NCI-H524 treated with DMSO at 0.1 percent for 48 hours (cell line): ENCODE data around the gene TEX55.
"Not testable (repeated sequence)": the region's sequence is repeated elsewhere in the genome, so short reads cannot be mapped to it uniquely, and the experiment has no call there.

ENCODE experiments used
- DNase-seq: peaks from one replicate; lab custom pipeline; 2025; lab: John Stamatoyannopoulos, UW

The TEX55 gene

DNA sequence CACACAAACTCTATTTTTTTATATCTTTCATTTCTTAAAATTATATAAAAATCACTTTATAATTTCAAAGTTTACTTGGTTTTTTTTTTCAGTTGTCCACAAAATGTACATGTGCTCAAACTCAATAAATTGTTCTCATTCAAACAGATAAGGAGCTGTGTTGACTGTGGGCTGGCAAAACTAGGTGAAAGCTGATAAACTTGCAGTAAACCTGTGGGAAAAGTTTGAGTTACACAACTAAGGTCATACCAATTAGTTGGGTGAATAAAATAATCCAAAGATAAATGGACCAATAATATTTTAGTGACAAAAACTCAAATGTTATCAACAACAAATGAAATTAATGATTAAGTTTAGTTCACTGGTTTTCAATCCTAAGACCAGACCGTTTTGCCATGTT, 14.8 kb downstream of the TEX55 start:
- DNase-seq, result no peak

DNA sequence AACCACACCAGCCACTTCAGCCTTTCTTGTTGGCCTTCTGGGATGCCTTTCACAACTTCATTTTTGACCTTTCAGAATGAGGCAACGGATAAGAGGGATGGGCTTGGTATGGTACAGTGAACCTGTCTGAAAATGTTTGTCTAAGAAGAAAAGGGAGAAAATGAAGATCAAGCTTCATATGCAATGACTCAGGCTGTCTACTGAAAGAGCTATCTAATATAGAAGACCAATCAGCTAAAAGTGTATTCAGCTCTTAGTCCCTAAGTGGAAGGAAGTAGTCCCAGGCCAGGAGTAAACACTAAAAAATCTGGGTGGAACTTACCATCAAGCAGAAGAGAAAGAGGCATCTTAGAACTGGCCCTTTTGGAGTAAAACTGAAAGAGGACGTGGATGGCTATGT, 15.3 kb downstream of the TEX55 start:
- no peak for DNase-seq

DNA sequence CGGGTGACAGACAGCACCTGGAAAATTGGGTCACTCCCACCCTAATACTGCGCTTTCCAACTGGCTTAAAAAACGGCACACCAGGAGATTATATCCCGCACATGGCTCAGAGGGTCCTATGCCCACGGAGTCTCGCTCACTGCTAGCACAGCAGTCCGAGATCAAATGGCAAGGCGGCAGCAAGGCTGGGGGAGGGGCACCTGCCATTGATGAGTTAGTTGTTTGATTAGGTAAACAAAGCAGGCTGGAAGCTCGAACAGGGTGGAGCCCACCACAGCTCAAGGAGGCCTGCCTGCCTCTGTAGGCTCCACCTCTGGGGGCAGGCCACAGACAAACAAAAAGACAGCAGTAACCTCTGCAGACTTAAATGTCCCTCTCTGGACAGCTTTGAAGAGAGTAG, 18.8 kb downstream of the TEX55 start:
- DNase-seq, result not testable (repeated sequence)

DNA sequence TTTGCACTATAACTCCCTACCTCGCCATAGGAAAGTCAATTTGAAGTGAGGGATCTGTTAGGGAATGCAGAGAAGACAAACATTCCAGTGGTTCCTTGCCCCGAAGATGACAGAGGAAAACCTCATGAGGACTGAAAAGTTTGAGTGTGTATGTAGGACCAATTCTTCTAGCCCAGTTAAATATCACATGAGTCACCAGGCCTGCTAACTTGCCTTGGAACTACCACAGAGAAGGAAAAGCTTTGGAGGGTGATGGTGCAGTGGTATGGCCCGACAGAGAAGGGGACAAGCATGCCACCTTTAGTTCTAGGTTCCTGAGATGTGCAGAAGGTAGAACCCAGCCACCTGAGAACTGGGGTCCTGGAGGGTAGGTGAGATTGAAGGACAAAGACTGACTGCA, 24.9 kb downstream of the TEX55 start:
- DNase-seq, result no peak

DNA sequence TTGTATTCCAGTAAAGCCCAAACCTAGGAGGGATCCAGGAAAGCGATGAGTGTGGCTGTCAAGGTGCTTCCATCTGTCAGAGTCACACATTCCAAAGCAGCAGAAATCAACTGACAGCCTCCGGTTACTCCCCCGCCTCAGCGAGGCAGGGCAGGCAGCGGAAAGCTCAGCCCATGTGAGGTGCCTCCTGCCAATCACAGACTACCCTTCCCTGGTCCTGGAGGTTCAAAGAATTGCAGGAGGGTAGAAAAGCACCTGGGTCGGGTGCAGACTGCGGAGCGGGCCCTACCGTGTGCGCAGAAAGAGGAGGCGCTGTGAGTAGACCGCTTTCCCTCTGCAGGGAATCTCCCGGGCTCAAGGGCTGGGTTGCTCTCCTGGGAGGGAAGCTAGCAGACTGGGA, 27.4 kb downstream of the TEX55 start, which contains the start of gene UPK1B:
Gene UPK1B (plus strand): TSS at position 274 of the 400 bp plus-strand sequence. CDS start 13,144 bp downstream, outside the sequence.
- DNase-seq, result no peak

DNA sequence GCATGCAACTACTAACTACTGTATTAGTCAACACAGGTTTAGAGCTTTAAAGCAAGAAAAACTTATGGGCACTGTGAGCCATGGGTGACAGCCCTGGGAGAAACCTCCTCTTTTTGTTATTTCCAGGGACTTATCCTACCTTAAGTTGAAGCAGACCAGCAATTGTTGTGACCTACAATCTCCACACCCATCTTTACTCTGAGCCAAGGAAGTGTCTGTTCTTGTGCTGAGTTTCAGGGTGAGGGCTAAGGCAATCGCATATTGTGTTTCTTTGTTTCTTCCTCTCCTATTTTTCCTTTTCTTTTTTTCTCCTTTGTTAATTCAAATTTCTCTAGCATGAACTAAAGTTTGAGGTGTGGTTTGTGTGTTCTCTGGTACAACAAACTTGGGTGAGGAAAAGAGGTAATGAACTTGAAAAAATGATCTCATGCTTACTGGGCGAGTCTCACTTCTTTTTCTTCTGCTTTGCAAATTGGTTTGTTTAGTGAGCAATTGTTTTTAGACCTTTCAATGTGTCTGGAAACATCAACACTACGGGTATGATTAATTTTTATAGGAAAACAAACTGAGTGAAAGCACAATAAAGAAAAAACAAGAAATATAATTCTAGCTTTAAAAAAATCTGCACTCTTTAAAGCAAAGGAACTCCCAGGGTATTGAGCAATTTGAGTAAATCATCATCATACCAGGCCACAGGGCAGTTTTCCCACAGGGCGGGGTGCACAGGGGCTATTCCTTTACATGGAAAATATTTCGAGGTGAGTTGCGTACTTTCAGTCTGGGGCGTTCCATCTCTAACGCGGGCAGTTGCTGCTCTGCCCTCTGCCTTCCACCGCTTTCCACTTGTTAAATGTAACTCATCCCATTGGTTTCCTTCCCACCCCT, 30.1 kb downstream of the TEX55 start:
- no peak for DNase-seq

DNA sequence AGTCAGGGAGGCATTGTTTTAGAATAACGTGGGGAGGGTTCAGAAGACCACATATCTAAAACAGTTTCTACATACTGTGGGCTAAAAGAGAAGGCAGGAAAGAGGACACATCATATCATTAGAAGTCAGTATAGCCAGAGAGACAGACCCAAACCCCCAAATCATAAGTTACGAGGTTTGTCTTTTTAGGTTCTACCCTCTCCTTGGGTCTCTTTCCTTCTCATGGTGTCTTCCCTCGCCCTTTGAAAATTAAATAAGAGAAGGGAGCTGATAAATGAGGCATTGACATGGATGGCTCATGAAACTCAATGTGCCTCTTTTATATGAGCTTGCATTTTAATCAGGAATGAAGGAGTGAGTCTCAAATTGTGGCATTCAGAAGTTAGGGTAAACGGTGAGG, 30.8 kb downstream of the TEX55 start:
- DNase-seq, result no peak

DNA sequence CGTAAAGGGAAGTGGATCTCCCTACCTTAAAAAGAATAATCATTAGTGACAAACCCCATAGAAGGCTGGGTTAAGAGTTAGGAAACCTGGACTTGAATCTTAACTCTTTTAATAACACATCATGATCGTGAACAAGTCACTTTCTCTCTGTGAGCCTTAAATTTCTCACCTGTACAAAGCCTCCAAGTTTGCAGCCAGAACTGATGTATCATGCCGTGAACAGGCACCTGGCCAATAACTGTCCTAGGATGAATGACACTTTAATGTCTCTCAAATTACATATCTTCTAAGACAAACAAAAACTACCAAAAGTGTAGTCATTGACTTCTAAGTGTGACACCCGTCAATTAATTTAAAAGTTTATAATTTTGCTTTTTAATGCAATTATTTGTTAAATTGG, 31.4 kb downstream of the TEX55 start:
- no peak for DNase-seq

DNA sequence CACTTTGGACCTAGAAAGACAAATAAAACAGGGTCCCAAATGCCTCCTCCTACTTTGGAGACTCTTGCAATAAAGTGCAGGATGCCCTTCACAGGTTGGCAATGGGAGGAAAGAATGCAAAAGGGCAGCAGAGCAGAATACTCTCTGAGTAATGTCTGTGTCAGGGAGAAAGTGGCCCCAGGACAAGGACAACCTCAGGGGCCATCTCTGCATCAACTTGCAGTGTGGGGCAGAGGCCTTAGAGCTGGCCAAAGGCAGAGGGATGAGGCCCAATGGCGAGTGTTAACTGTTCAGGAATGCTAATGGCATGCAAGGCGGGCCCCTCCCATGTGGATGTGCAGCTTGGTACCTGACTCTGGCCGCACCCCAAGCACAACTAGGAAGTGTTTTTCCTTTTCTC, 35.8 kb downstream of the TEX55 start:
- no peak for DNase-seq

DNA sequence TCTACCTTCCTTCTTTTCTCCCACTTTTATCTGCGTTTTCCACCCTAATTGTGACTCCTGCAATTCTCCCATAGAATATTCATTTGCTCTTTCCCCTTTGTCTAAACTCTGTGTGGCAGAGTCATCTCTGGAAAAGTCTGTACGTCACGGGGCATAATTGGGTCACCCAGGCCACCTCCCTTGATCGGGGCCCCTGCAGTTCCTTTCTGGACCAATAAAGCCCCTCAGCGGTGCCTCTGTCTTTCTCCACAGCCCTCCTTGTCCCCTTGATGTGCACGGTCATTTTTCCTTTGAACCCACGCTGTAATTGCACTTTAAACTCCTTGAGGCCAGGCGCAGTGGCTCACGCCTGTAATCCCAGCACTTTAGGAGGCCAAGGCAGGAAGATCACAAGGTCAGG, 38.1 kb downstream of the TEX55 start:
- DNase-seq, result no peak

DNA sequence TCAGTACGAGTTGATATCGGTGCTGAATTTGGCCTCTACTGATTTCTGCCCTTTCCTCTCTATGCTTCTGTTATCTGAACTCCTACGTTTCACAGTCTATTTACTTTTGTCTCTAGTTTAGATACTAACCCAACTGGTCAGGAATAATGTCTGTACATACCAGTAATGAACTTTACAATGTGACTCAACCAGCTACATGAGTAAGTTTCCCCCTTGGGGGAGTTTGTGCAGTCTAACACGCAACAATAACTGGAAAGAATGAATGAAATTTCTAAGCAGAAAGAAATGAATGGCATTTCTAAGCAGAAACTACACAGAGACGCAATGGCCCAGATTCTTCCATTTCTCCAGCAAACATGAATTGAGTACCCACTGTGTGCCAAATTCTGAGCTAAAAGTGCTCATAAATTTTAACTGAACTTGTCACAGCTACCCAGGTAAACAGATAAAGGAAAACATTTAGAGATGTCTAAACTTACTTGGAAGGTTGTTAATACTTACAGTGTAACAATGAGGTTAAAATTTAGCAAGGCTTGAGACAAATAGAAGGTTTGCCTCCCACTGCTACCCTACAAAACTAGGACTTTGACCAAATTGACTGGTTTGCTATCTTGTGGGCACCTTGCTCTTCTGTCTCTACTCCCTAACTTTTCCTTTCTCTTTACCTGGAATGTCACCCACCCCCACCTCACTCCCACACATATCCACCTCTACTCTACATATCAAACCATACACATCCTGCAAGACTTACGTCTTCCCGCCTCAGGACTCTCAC, 39.0 kb downstream of the TEX55 start:
- no peak for DNase-seq

DNA sequence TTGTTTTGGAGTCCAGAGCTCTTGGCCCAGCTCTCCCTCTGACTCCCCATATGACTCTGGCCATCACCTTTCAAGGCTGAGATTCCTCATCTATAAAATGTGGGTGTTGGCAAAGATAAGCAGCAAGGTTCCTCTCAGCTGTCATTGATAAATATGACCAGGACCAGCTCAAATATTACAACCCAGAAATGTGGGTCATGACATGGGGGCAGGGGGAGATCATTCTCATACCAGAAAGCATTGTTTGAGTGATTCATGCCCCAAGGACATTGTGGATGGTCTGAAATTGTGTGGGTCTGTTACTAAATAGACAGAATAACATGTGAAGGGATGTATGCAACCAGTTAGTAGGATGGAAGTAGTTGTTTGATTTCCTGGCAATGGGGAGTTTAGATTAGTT, 41.3 kb downstream of the TEX55 start:
- no peak for DNase-seq

DNA sequence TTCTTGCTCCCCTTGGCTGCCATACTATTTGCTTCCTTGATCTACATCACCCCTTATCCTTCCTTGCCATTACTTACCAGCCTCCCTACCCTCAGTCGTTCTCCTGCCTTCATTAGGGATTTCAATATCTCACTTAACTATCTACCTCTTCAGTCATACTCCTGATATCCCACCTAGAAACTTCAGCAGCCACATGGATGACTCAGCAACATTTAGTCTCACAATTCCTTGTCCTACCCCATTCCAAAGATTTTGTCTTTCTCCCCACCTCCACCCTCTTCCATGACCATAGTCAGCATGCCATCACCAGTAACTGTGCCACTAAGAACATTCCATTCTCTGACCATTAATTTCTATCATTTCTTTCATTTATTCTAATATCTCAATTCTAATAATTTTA, 45.8 kb downstream of the TEX55 start:
- DNase-seq, result no peak

DNA sequence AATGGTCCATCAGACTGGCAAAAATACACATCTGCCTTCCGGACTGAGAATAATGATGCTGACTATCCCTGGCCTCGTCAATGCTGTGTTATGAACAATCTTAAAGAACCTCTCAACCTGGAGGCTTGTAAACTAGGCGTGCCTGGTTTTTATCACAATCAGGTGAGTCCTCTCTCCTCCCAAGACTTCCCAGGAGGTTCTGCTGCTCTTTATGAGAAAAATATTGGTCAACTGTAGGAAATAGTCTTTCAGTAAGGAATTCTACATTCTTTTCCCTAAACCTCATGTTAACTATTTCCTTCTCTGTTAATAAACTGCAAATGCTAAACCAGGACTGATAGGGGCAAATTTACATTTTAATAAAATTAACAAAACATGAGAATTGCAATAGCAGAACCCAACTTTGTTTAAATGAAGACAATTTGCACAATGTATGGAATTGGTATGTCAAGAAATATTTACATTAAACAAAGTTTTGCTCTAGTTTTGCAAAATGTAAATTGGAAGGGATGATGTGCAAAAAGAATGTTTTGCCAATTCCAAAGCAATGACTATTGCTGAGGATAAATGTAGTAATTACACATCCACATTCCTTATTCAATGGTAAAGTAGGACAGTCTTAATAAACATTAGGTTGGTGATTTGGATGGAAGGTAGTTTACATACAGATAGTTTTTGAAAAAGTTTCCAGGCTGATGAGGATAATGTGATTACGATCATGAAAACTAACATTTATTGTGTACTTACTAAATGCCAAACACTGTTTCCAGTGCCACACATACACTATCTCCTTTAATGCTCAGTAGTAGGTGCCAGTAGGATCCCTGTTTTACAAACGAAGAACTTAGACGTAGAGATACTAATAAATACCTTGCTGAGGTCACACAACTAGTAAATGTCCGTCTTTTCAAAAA, 48.5 kb downstream of the TEX55 start:
- no peak for DNase-seq

DNA sequence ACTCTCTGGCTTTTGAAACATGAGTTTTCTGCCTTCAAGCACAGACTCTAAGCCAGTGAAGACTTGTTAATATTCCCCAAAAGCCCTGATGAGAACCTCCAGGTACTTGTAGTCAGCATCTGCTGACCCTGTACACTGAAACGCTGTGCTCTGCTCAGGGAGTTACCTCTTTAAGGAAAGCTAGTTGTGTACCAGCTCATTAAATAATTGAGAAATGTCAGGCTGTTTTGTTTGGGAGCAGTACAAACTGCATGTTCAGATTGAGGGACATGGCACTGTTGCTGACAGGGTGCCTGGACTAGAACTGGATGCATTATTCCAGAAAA, 49.1 kb downstream of the TEX55 start:
- DNase-seq, result no peak

DNA sequence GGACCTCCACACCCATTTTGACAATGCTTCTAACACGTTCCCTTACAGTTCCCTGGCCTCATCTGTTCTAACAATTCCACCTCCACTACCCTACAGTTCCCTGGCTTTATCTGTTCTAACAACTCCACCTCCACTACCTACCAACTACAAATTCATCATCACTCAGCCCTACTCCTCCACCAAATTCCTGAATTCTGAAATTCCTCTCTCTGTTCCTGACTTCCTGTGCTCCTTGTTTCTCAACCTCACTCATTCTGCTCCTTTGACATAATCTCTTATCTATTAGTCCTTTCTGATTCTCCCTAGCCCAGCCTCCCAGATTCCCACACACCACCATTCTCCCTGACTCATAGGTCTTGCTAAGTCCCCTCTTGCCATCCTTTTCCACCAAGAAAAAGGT, 49.9 kb downstream of the TEX55 start:
- no peak for DNase-seq
